GM23338 (cell line): ENCODE results near the gene CTRL. TPM values are rescaled to one million over a fixed set of nuclear protein-coding genes. Genes with fewer than 3 reads are reported as not detected.

Experiments
- ATAC-seq: fragments of 200-7000 bp; cut with Tn5 transposase; 3 replicates; pipeline ENCODE4 v1.9.1; 2020
- DNase-seq: peaks from one replicate; pipeline ENCODE4 v3.0.0-alpha.2; 2015; ENCODE audit warnings: low spot score
- H2AFZ ChIP-seq: fragments of 200-600 bp; sonication (generic); 2 replicates; pipeline ENCODE4 v1.8.0; 2016; ENCODE audit warnings: antibody characterized with exemption, mild to moderate bottlenecking, moderate library complexity
- H3F3A ChIP-seq: fragments of 200-600 bp; sonication (generic); replicated peaks from 2 replicates; pipeline ENCODE4 v1.8.0; 2017; ENCODE audit warnings: antibody characterized with exemption, mixed run types, low read depth
- H3K27ac ChIP-seq: fragments of 200-600 bp; sonication (generic); 2 replicates; pipeline ENCODE4 v1.6.1; 2016; ENCODE audit warnings: low read depth
- H3K27me3 ChIP-seq: fragments of 200-600 bp; sonication (generic); 2 replicates; pipeline ENCODE4 v1.8.0; 2016; ENCODE audit warnings: mild to moderate bottlenecking, mixed run types, moderate library complexity; ENCODE audit not compliant: insufficient read depth
- H3K36me3 ChIP-seq: fragments of 200-600 bp; sonication (generic); 2 replicates; pipeline ENCODE4 v1.8.0; 2016; ENCODE audit warnings: mild to moderate bottlenecking; ENCODE audit not compliant: insufficient read depth
- H3K4me1 ChIP-seq: fragments of 200-600 bp; sonication (generic); 2 replicates; pipeline ENCODE4 v1.8.0; 2016; ENCODE audit warnings: mild to moderate bottlenecking, moderate library complexity; ENCODE audit not compliant: insufficient read depth
- H3K4me2 ChIP-seq: fragments of 200-600 bp; sonication (generic); 2 replicates; pipeline ENCODE4 v1.7.1; 2017; ENCODE audit warnings: mixed run types
- H3K4me3 ChIP-seq: fragments of 200-600 bp; sonication (generic); 2 replicates; pipeline ENCODE4 v1.6.1; 2016; ENCODE audit warnings: mixed run types
- H3K79me2 ChIP-seq: fragments of 200-600 bp; sonication (generic); replicated peaks from 2 replicates; pipeline ENCODE4 v1.8.0; 2017; ENCODE audit warnings: mild to moderate bottlenecking; ENCODE audit not compliant: insufficient read depth
- H3K9me2 ChIP-seq: fragments of 200-600 bp; sonication (generic); 2 replicates; pipeline ENCODE4 v1.8.0; 2017; ENCODE audit not compliant: insufficient read depth
- H4K20me1 ChIP-seq: fragments of 200-600 bp; sonication (generic); replicated peaks from 2 replicates; pipeline ENCODE4 v1.8.0; 2017; ENCODE audit warnings: mild to moderate bottlenecking; ENCODE audit not compliant: insufficient read depth
- H3K27ac Mint-ChIP-seq: 2 replicates; pipeline ENCODE4 v1.8.0; 2020; ENCODE audit warnings: inconsistent platforms, mild to moderate bottlenecking, moderate library complexity, mixed read lengths
- H3K27me3 Mint-ChIP-seq: 3 replicates; pipeline ENCODE4 v1.8.0; 2022; ENCODE audit warnings: low read depth, mild to moderate bottlenecking, moderate library complexity, mixed read lengths, inconsistent platforms; ENCODE audit not compliant: insufficient read depth, poor library complexity
- H3K36me3 Mint-ChIP-seq: 3 replicates; pipeline ENCODE4 v1.8.0; 2021; ENCODE audit warnings: low read depth, mild to moderate bottlenecking, inconsistent platforms, moderate library complexity, mixed read lengths
- H3K4me1 Mint-ChIP-seq: 3 replicates; pipeline ENCODE4 v1.8.0; 2020; ENCODE audit warnings: mild to moderate bottlenecking, inconsistent platforms, mixed read lengths
- H3K4me3 Mint-ChIP-seq: 3 replicates; pipeline ENCODE4 v1.8.0; 2021; ENCODE audit warnings: moderate library complexity, mild to moderate bottlenecking, inconsistent platforms, mixed read lengths
- H3K9me3 Mint-ChIP-seq: 3 replicates; pipeline ENCODE4 v1.8.0; 2020; ENCODE audit warnings: moderate library complexity, mild to moderate bottlenecking, inconsistent platforms, mixed read lengths
- ETS1 ChIP-seq: IDR thresholded peaks from 2 replicates; pipeline ENCODE4 v1.6.1; 2016; ENCODE audit warnings: antibody characterized with exemption
- EZH2 ChIP-seq: fragments of 200-600 bp; sonication (generic); IDR thresholded peaks from one replicate; pipeline ENCODE4 v1.8.0; 2017; ENCODE audit warnings: antibody characterized with exemption, mild to moderate bottlenecking, low read depth; ENCODE audit not compliant: unreplicated experiment
- EZH2phosphoT487 ChIP-seq: fragments of 200-600 bp; sonication (generic); IDR thresholded peaks from one replicate; pipeline ENCODE4 v1.8.1; 2018; ENCODE audit warnings: antibody characterized with exemption; ENCODE audit not compliant: unreplicated experiment
- JUNB ChIP-seq: IDR thresholded peaks from one replicate; pipeline ENCODE4 v1.6.1; 2016; ENCODE audit warnings: antibody characterized with exemption; ENCODE audit not compliant: unreplicated experiment
- NANOG ChIP-seq: IDR thresholded peaks from 2 replicates; pipeline ENCODE4 v1.6.1; 2016; ENCODE audit warnings: antibody characterized with exemption, borderline replicate concordance
- POLR2AphosphoS5 ChIP-seq: IDR thresholded peaks from 2 replicates; pipeline ENCODE4 v1.6.1; 2016; ENCODE audit warnings: antibody characterized with exemption, low read depth
- STAT1 ChIP-seq: IDR thresholded peaks from one replicate; pipeline ENCODE4 v1.6.1; 2016; ENCODE audit warnings: antibody characterized with exemption; ENCODE audit not compliant: unreplicated experiment
- ZNF114 ChIP-seq: fragments of 250-450 bp; sonication (Bioruptor Pico); IDR thresholded peaks from 2 replicates; pipeline ENCODE4 v1.5.0; 2020; ENCODE audit warnings: mild to moderate bottlenecking, moderate library complexity
- ZNF331 ChIP-seq: fragments of 250-450 bp; sonication (Bioruptor Pico); IDR thresholded peaks from 2 replicates; pipeline ENCODE4 v1.5.0; 2020; ENCODE audit warnings: low read depth, mild to moderate bottlenecking, moderate library complexity
- ZNF462 ChIP-seq: fragments of 250-450 bp; sonication (Bioruptor Pico); IDR thresholded peaks from 2 replicates; pipeline ENCODE4 v1.5.0; 2020; ENCODE audit warnings: mild to moderate bottlenecking, moderate library complexity
- polyA plus RNA-seq: library from polyadenylated mRNA; unstranded; fragments of >200 nt; fragmentation: Nextera tagmentation; extraction: Ambion mirVana; gene quantifications from 2 replicates; pipeline ENCODE4 v1.2.1, GENCODE V29; 2016
- total RNA-seq: library from RNA; depleted of rRNA; stranded (reverse); fragments of >200 nt; shearing (Covaris generic); gene quantifications from 2 replicates; pipeline ENCODE4 v1.2.3, GENCODE V29; 2014
- TF ChIP-seq, protein P1 (sequence below): IDR thresholded peaks from one replicate; pipeline ENCODE4 v1.6.1; 2018; ENCODE audit warnings: antibody characterized with exemption; ENCODE audit not compliant: unreplicated experiment
- TF ChIP-seq, protein P2 (sequence below), 2 experiments: fragments of 200-600 bp in 1 of 2; sonication (generic) in 1 of 2; conservative IDR thresholded peaks; 2 replicates each; pipeline versions ENCODE4 v1.5.1 to v1.6.1; 2016 to 2017; ENCODE audit warnings: antibody characterized with exemption in 2 of 2, low read depth in 2 of 2, mild to moderate bottlenecking in 2 of 2, moderate library complexity in 1 of 2

Gene CTRL
- total and polyA plus RNA-seq, 2 experiments from 2014 or later = 1.6 to 13.0 TPM

DNA sequence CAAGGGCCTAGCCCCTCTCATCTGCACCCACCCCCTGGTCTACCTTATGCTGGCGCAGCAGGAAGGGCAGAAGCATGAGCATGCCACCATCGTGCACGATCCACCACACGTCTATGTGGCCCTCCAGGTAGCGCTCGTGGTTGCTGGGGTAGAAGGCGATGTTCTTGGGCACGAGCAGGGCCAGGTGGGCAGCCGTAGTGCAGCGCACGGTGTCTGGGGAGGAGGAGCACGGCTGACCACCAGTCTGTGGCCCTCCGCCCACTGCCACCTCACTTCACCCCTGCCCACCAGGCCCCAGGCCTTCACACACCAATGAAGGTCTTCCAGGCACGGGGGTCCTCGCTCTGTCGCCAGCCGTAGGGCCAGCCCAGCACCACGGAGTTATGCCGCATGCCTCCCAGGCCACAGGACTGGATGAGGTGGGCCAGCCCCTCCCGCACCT lies 14.5 kb upstream of the CTRL start (continued):
- TF ChIP-seq ZNF331 (no peak), STAT1 (no peak), ZNF114 (CRISPR knock-in tag) (no peak), JUNB (no peak), POLR2AphosphoS5 (no peak)

- peaks cover 34% of the 10 kb centered on the region for H3K36me3 Mint-ChIP-seq
- H3K4me3 Mint-ChIP-seq = no peak overlapping the region
- H3K9me3 Mint-ChIP-seq = no peaks in the 10 kb centered on the region
- ATAC-seq = no peak
- no peaks in the 10 kb centered on the region for H3K79me2 ChIP-seq
- TF ChIP-seq ETS1 = no peak
- TF ChIP-seq EZH2phosphoT487 = no peak
- TF ChIP-seq JUNB = no peak
- no peak for TF ChIP-seq ZNF331
- no peak for TF ChIP-seq EZH2
- TF ChIP-seq STAT1 = no peak
- TF ChIP-seq NANOG = no peak
- TF ChIP-seq ZNF462 (CRISPR knock-in tag) = no peak
- TF ChIP-seq POLR2AphosphoS5 = no peak; the same call in 1 of the 2 replicates
- TF ChIP-seq, protein P1, sequence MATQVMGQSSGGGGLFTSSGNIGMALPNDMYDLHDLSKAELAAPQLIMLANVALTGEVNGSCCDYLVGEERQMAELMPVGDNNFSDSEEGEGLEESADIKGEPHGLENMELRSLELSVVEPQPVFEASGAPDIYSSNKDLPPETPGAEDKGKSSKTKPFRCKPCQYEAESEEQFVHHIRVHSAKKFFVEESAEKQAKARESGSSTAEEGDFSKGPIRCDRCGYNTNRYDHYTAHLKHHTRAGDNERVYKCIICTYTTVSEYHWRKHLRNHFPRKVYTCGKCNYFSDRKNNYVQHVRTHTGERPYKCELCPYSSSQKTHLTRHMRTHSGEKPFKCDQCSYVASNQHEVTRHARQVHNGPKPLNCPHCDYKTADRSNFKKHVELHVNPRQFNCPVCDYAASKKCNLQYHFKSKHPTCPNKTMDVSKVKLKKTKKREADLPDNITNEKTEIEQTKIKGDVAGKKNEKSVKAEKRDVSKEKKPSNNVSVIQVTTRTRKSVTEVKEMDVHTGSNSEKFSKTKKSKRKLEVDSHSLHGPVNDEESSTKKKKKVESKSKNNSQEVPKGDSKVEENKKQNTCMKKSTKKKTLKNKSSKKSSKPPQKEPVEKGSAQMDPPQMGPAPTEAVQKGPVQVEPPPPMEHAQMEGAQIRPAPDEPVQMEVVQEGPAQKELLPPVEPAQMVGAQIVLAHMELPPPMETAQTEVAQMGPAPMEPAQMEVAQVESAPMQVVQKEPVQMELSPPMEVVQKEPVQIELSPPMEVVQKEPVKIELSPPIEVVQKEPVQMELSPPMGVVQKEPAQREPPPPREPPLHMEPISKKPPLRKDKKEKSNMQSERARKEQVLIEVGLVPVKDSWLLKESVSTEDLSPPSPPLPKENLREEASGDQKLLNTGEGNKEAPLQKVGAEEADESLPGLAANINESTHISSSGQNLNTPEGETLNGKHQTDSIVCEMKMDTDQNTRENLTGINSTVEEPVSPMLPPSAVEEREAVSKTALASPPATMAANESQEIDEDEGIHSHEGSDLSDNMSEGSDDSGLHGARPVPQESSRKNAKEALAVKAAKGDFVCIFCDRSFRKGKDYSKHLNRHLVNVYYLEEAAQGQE = no peak
- TF ChIP-seq, protein P2, sequence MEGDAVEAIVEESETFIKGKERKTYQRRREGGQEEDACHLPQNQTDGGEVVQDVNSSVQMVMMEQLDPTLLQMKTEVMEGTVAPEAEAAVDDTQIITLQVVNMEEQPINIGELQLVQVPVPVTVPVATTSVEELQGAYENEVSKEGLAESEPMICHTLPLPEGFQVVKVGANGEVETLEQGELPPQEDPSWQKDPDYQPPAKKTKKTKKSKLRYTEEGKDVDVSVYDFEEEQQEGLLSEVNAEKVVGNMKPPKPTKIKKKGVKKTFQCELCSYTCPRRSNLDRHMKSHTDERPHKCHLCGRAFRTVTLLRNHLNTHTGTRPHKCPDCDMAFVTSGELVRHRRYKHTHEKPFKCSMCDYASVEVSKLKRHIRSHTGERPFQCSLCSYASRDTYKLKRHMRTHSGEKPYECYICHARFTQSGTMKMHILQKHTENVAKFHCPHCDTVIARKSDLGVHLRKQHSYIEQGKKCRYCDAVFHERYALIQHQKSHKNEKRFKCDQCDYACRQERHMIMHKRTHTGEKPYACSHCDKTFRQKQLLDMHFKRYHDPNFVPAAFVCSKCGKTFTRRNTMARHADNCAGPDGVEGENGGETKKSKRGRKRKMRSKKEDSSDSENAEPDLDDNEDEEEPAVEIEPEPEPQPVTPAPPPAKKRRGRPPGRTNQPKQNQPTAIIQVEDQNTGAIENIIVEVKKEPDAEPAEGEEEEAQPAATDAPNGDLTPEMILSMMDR (conservative IDR thresholded peaks at IDR 0.05; ENCODE audit: low read depth in 2 of 2) = no peak
- H3K4me1 ChIP-seq = no peaks in the 10 kb centered on the region
- H3K27me3 Mint-ChIP-seq = peaks cover 5% of the 10 kb centered on the region
- no peak overlapping the region for H2AFZ ChIP-seq
- no peak overlapping the region for H3K4me2 ChIP-seq
- DNase-seq = no peak
- peaks cover 14% of the 10 kb centered on the region for H4K20me1 ChIP-seq
- no peak overlapping the region for H3K27ac Mint-ChIP-seq
- H3K36me3 ChIP-seq = peaks cover 17% of the 10 kb centered on the region; the same call in 1 of the 2 replicates
- no peaks in the 10 kb centered on the region for H3K9me2 ChIP-seq
- H3F3A ChIP-seq = peaks cover 11% of the 10 kb centered on the region
- H3K4me1 Mint-ChIP-seq = peaks cover 4% of the 10 kb centered on the region; the same call in 2 of the 3 replicates
- no peaks in the 10 kb centered on the region for H3K27me3 ChIP-seq
- H3K27ac ChIP-seq = no peak overlapping the region
- no peak overlapping the region for H3K4me3 ChIP-seq
These were observed 13.8 kb upstream of the CTRL start for GRCh38 chr16:67945392-67945933.
